GM23338 (cell line): ENCODE measurements around the gene CUX1. TPM values are rescaled to one million over a fixed set of nuclear protein-coding genes. Genes with fewer than 3 reads are reported as not detected.
"Not testable (repeated sequence)": the region's sequence is repeated elsewhere in the genome, so short reads cannot be mapped to it uniquely, and the experiment has no call there.

Experiments
- ATAC-seq: fragments of 200-7000 bp; cut with Tn5 transposase; 3 replicates; pipeline ENCODE4 v1.9.1; 2020
- DNase-seq: peaks from one replicate; pipeline ENCODE4 v3.0.0-alpha.2; 2015; ENCODE audit warnings: low spot score
- H2AFZ ChIP-seq: fragments of 200-600 bp; sonication (generic); 2 replicates; pipeline ENCODE4 v1.8.0; 2016; ENCODE audit warnings: antibody characterized with exemption, mild to moderate bottlenecking, moderate library complexity
- H3F3A ChIP-seq: fragments of 200-600 bp; sonication (generic); replicated peaks from 2 replicates; pipeline ENCODE4 v1.8.0; 2017; ENCODE audit warnings: antibody characterized with exemption, mixed run types, low read depth
- H3K27ac ChIP-seq: fragments of 200-600 bp; sonication (generic); 2 replicates; pipeline ENCODE4 v1.6.1; 2016; ENCODE audit warnings: low read depth
- H3K27me3 ChIP-seq: fragments of 200-600 bp; sonication (generic); 2 replicates; pipeline ENCODE4 v1.8.0; 2016; ENCODE audit warnings: mild to moderate bottlenecking, mixed run types, moderate library complexity; ENCODE audit not compliant: insufficient read depth
- H3K36me3 ChIP-seq: fragments of 200-600 bp; sonication (generic); 2 replicates; pipeline ENCODE4 v1.8.0; 2016; ENCODE audit warnings: mild to moderate bottlenecking; ENCODE audit not compliant: insufficient read depth
- H3K4me1 ChIP-seq: fragments of 200-600 bp; sonication (generic); 2 replicates; pipeline ENCODE4 v1.8.0; 2016; ENCODE audit warnings: mild to moderate bottlenecking, moderate library complexity; ENCODE audit not compliant: insufficient read depth
- H3K4me2 ChIP-seq: fragments of 200-600 bp; sonication (generic); 2 replicates; pipeline ENCODE4 v1.7.1; 2017; ENCODE audit warnings: mixed run types
- H3K4me3 ChIP-seq: fragments of 200-600 bp; sonication (generic); 2 replicates; pipeline ENCODE4 v1.6.1; 2016; ENCODE audit warnings: mixed run types
- H3K79me2 ChIP-seq: fragments of 200-600 bp; sonication (generic); replicated peaks from 2 replicates; pipeline ENCODE4 v1.8.0; 2017; ENCODE audit warnings: mild to moderate bottlenecking; ENCODE audit not compliant: insufficient read depth
- H3K9me2 ChIP-seq: fragments of 200-600 bp; sonication (generic); 2 replicates; pipeline ENCODE4 v1.8.0; 2017; ENCODE audit not compliant: insufficient read depth
- H4K20me1 ChIP-seq: fragments of 200-600 bp; sonication (generic); replicated peaks from 2 replicates; pipeline ENCODE4 v1.8.0; 2017; ENCODE audit warnings: mild to moderate bottlenecking; ENCODE audit not compliant: insufficient read depth
- H3K27ac Mint-ChIP-seq: 2 replicates; pipeline ENCODE4 v1.8.0; 2020; ENCODE audit warnings: inconsistent platforms, mild to moderate bottlenecking, moderate library complexity, mixed read lengths
- H3K27me3 Mint-ChIP-seq: 3 replicates; pipeline ENCODE4 v1.8.0; 2022; ENCODE audit warnings: low read depth, mild to moderate bottlenecking, moderate library complexity, mixed read lengths, inconsistent platforms; ENCODE audit not compliant: insufficient read depth, poor library complexity
- H3K36me3 Mint-ChIP-seq: 3 replicates; pipeline ENCODE4 v1.8.0; 2021; ENCODE audit warnings: low read depth, mild to moderate bottlenecking, inconsistent platforms, moderate library complexity, mixed read lengths
- H3K4me1 Mint-ChIP-seq: 3 replicates; pipeline ENCODE4 v1.8.0; 2020; ENCODE audit warnings: mild to moderate bottlenecking, inconsistent platforms, mixed read lengths
- H3K4me3 Mint-ChIP-seq: 3 replicates; pipeline ENCODE4 v1.8.0; 2021; ENCODE audit warnings: moderate library complexity, mild to moderate bottlenecking, inconsistent platforms, mixed read lengths
- H3K9me3 Mint-ChIP-seq: 3 replicates; pipeline ENCODE4 v1.8.0; 2020; ENCODE audit warnings: moderate library complexity, mild to moderate bottlenecking, inconsistent platforms, mixed read lengths
- CREB1 ChIP-seq: fragments of 250-450 bp; sonication (Bioruptor Pico); IDR thresholded peaks from 2 replicates; pipeline ENCODE4 v1.5.0; 2020; ENCODE audit warnings: low read depth, mild to moderate bottlenecking, moderate library complexity
- EZH2 ChIP-seq: fragments of 200-600 bp; sonication (generic); IDR thresholded peaks from one replicate; pipeline ENCODE4 v1.8.0; 2017; ENCODE audit warnings: antibody characterized with exemption, mild to moderate bottlenecking, low read depth; ENCODE audit not compliant: unreplicated experiment
- JUNB ChIP-seq: IDR thresholded peaks from one replicate; pipeline ENCODE4 v1.6.1; 2016; ENCODE audit warnings: antibody characterized with exemption; ENCODE audit not compliant: unreplicated experiment
- REST ChIP-seq: IDR thresholded peaks from one replicate; pipeline ENCODE4 v1.6.1; 2018; ENCODE audit warnings: antibody characterized with exemption; ENCODE audit not compliant: unreplicated experiment
- polyA plus RNA-seq: library from polyadenylated mRNA; unstranded; fragments of >200 nt; fragmentation: Nextera tagmentation; extraction: Ambion mirVana; gene quantifications from 2 replicates; pipeline ENCODE4 v1.2.1, GENCODE V29; 2016
- total RNA-seq: library from RNA; depleted of rRNA; stranded (reverse); fragments of >200 nt; shearing (Covaris generic); gene quantifications from 2 replicates; pipeline ENCODE4 v1.2.3, GENCODE V29; 2014

CUX1 gene
- total and polyA plus RNA-seq, 2 experiments from 2014 or later = 49.9 to 64.0 TPM

DNA sequence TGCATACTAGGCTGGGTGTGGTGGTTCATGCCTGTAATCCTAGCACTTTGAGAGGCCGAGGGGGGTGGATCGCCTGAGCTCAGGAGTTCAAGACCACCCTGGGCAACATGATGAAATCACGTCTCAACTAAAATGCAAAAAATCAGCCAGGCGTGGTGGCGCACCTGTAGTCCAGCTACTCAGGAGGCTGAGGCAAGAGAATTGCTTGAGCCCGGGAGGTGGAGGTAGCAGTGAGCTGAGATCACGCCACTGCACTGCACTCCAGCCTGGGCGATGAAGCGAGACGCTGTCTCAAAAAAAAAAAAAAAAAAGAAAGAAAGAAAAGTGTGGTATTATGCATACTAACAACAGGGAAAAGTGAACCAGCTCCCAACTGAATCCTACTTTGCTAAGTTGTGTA lies 19.3 kb upstream of the CUX1 start:
- H3K27ac Mint-ChIP-seq, H3K9me2 ChIP-seq, H3K4me1 Mint-ChIP-seq, H3K4me1 ChIP-seq, H3F3A ChIP-seq, H3K9me3 Mint-ChIP-seq, H3K4me3 ChIP-seq, DNase-seq, H3K27ac ChIP-seq, H3K79me2 ChIP-seq, ATAC-seq, H3K36me3 Mint-ChIP-seq, H3K27me3 ChIP-seq, H3K27me3 Mint-ChIP-seq, H3K4me2 ChIP-seq, H2AFZ ChIP-seq, H3K36me3 ChIP-seq, H4K20me1 ChIP-seq, H3K4me3 Mint-ChIP-seq: not testable (repeated sequence)

- TF ChIP-seq JUNB (no peak), CREB1 (CRISPR knock-in tag) (no peak), REST (no peak), EZH2 (peak; percentile 26)
- Mint-ChIP-seq H3K36me3 (no peaks in the 10 kb centered on the region), H3K9me3 (no peaks in the 10 kb centered on the region; the same call in 1 of the 3 replicates), H3K4me1 (peaks cover 15% of the 10 kb centered on the region), H3K4me3 (peak overlapping the region; percentile 52), H3K27me3 (peaks cover 16% of the 10 kb centered on the region), H3K27ac (no peak overlapping the region)
- DNase-seq (no peak), ATAC-seq (no peak)
- Histone ChIP-seq H3K36me3 (no peaks in the 10 kb centered on the region), H3K4me2 (peak overlapping the region; percentile 75), H4K20me1 (no peaks in the 10 kb centered on the region), H3K4me3 (peak overlapping the region; percentile 45), H3K27me3 (peaks cover 17% of the 10 kb centered on the region), H3K79me2 (no peaks in the 10 kb centered on the region), H3K4me1 (peaks cover 15% of the 10 kb centered on the region), H3F3A (no peaks in the 10 kb centered on the region), H3K9me2 (no peaks in the 10 kb centered on the region), H3K27ac (no peak overlapping the region), H2AFZ (peak overlapping the region; percentile 73; the same call in 1 of the 2 replicates)
These were observed 14.0 kb upstream of the CUX1 start for GRCh38 chr7:101803203-101804087.
